ENCODE data around the gene REXO1.
"Not testable (repeated sequence)": the region's sequence is repeated elsewhere in the genome, so short reads cannot be mapped to it uniquely, and the experiment has no call there.

The REXO1 gene

DNA sequence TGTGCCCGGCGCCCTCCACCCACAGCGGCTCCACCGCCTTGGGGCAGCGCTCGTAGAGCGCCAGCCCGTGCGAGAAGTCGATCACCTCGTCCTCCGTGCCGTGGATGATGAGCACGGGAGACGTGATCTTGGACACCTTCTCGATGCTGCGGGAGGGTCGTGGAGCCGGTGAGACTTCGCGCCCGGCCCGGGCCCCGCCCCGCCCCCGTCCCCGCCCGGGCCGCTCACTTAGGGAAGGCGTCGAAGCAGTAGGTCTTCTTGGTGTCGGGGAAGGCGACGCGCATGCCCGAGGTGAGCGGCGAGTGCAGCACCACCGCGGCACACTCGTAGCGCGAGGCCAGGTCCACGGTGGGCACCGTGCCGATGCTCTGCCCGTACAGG is 29.0 kb upstream of the REXO1 start:
- not testable (repeated sequence) for DNase-seq (ENCODE audit: low read depth in 2 of 3, low spot score in 2 of 3)

GRCh38 chr19:1876496-1877279 is 28.4 kb upstream of the REXO1 start:
- not testable (repeated sequence) for DNase-seq (ENCODE audit: low read depth in 2 of 3, low spot score in 2 of 3)

GRCh38 chr19:1875646-1876495 is 27.6 kb upstream of the REXO1 start:
- peak in 2 of 3 experiments; percentile 77 to 87 for DNase-seq (ENCODE audit: low read depth in 2 of 3, low spot score in 2 of 3)

DNA sequence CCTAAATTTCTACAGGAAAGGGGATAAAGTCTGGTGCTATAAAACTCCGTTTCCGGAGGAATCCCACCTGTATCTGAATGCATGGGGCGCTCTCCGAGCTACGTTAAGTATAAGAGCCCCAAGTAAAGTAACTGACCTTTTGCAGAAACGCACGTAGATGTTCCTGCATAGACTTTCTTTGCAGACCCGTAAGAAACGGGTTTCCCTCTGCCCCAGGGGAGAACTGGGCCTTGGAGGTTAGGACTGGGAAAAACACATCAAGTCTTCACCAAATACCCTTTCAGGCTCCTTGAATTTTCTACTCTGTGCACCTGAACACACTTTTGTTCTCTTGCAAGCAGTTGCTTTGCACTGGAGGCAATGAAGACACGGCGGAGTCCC is 27.0 kb upstream of the REXO1 start:
- DNase-seq (ENCODE audit: low read depth in 2 of 3, low spot score in 2 of 3), result not testable (repeated sequence)

DNA sequence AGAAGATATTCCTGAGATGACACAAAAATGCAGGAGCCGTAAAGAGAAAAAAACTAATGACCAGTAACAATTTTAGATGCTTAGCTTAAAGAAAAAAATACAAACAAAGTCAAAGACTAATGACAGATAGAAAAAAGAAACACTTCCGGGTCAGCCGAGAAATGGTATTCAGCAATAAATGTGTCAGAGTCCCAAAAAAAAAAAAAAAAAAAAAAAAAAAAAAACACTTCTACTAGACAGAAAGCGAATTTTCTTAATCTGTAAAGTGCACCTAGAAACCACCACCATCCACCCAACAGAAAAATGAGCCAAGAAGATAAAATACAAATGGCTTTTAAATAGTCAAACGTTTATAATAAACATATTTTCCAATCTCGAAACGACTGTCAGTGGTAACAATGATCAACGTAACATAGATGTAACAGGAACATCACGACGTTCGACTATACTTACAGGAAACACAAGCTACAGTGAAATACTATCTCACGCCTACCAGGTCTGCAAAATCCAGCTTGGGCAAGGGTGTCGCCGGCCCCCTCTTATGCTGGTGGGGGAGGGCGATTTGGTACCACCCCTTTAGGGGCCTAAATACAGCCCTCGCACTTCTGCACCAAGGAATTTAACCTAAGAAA is 26.4 kb upstream of the REXO1 start:
- DNase-seq (ENCODE audit: low read depth in 2 of 3, low spot score in 2 of 3), result no peak

- DNase-seq (ENCODE audit: low read depth in 2 of 3, low spot score in 2 of 3), result no peak
Observed at GRCh38 chr19:1873524-1874473, 25.5 kb upstream of the REXO1 start.

GRCh38 chr19:1872807-1873523 is 24.7 kb upstream of the REXO1 start:
- DNase-seq (ENCODE audit: low read depth in 2 of 3, low spot score in 2 of 3), result no peak

DNA sequence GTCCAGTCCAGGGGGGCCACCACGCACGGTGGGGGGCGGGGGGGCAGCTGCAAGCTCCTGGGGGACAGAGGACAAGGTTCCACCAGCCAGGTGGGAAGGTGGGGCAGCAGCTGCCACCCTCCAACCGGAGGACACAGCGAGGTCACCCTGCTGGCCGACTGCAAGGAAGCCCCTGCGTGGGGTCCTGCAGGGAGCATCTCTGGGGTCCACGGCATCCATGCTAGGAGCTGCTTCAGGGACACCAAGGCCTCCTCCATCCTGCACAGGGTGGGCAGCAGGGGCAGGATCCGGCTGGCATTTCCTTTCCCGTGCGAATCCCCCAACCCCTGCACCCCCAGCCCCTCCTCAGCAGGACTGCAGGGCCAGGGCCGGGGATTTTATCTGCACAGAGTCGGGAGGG is 23.3 kb upstream of the REXO1 start:
- DNase-seq (ENCODE audit: low read depth in 2 of 3, low spot score in 2 of 3), result no peak

DNA sequence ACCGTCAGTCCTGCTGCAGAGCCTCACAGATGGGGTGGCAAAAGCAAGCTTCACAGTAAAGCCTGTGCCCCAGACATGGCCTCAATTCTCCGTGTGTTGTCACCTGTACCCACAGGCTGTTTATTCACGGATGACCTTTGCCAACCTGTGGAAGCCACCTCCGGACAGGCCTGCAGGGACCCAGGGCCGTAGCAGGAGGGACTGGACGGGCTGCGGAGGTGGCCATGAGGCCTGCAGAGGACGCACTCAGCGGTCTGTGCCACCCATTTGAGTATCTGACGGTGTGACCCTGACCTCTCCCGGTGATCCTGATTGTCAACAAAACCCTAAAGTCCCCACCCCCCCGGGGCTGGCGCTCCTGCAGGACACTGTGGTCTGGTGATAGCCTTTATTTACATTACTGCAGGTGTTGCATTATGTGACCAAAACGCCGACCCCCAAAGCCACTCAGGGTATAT is 22.9 kb upstream of the REXO1 start:
- DNase-seq (ENCODE audit: low read depth in 2 of 3, low spot score in 2 of 3), result no peak

DNA sequence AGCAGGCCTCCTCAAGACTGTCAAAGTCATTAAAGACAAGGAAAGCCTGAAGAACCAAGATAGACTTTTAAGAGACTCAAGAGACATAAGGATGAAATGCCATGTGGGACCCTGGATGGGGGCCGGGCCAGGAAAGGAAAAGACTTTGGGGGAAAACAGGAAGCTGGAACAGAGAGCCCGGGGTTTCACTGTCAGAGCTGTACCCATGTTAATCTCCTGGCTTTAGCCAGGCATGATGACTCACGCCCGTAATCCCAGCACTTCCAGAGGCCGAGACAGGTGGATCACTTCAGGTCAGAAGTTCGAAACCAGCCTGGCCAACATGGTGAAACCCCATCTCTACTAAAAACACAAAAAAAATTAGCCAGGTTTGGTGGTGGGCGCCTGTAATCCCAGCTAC is 20.7 kb upstream of the REXO1 start:
- no peak for DNase-seq (ENCODE audit: low read depth in 2 of 3, low spot score in 2 of 3)

DNA sequence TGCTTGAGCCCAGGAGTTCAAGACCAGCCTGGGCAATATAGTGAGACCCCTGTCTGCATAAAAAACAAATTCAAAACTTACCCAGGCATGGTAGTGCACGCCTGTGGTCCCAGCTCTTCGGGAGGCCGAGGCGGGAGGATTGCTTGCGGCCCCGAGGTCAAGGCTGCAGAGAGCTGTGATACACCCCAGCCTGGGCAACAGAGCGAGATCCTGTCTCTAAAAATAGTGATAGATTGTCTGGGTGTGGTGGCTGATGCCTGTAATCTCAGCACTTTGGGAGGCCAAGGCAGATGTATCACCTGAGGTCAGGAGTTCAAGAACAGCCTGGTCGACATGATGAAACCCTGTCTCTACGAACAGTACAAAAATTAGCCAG is 19.1 kb upstream of the REXO1 start:
- no peak for DNase-seq (ENCODE audit: low read depth in 2 of 3, low spot score in 2 of 3)

DNA sequence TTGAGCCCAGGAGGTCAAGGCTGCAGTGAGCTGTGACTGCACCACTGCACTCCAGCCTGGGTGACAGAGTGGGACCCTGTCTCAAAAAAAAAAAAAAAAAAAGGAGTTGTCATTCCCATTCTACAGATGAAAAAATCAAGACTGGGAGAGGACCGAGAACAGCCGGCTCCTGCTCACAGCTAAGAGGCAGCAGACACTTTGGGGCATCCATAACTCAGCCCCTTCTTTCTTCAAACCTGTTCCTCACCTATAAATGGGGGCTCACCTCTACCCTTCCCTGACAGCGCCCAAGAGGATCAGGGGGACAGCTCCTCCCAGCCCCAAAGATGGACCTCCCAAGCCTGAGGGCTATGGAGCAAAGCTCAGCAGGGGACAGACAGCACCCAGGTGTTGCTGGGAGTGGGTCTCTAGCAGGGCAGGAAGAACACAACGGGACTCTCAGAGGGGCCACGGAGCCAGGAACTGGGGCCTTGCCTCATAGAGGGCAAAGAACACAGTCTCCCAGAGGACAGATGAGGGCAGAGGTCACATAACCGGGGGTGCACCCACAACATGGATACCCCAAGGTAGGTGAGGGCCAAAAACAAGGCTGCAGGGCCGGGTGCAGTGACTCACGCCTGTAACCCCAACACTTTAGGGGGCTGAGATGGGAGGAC is 18.5 kb upstream of the REXO1 start:
- DNase-seq (ENCODE audit: low read depth in 2 of 3, low spot score in 2 of 3), result no peak

GRCh38 chr19:1865172-1866010 is 17.1 kb upstream of the REXO1 start:
- no peak for DNase-seq (ENCODE audit: low read depth in 2 of 3, low spot score in 2 of 3)

- no peak for DNase-seq (ENCODE audit: low read depth in 2 of 3, low spot score in 2 of 3)
Observed at GRCh38 chr19:1864480-1865171, 16.3 kb upstream of the REXO1 start.

GRCh38 chr19:1863638-1864479 is 15.6 kb upstream of the REXO1 start:
- DNase-seq (ENCODE audit: low read depth in 2 of 3, low spot score in 2 of 3), result peak; percentile 90 to 93 (median 93)

GRCh38 chr19:1863328-1863637 is 15.0 kb upstream of the REXO1 start, which contains the start of gene KLF16:
Gene KLF16, minus strand, starts transcription at chr19:1863579. Its CDS starts 82 bp downstream, at chr19:1863497.
- no peak for DNase-seq (ENCODE audit: low read depth in 2 of 3, low spot score in 2 of 3)
